GM20431 (cell line): Measurements from ENCODE around the gene WNT5A.

Experiments used
- in situ Hi-C: fragments of 300-500 bp; cut with MseI, MboI; formaldehyde crosslinking; loops from one replicate; pipeline ENCODE4 v1.15.0; 2020; ENCODE audit warnings: low sequenced_read_pairs; ENCODE audit not compliant: unreplicated experiment

Gene WNT5A

DNA sequence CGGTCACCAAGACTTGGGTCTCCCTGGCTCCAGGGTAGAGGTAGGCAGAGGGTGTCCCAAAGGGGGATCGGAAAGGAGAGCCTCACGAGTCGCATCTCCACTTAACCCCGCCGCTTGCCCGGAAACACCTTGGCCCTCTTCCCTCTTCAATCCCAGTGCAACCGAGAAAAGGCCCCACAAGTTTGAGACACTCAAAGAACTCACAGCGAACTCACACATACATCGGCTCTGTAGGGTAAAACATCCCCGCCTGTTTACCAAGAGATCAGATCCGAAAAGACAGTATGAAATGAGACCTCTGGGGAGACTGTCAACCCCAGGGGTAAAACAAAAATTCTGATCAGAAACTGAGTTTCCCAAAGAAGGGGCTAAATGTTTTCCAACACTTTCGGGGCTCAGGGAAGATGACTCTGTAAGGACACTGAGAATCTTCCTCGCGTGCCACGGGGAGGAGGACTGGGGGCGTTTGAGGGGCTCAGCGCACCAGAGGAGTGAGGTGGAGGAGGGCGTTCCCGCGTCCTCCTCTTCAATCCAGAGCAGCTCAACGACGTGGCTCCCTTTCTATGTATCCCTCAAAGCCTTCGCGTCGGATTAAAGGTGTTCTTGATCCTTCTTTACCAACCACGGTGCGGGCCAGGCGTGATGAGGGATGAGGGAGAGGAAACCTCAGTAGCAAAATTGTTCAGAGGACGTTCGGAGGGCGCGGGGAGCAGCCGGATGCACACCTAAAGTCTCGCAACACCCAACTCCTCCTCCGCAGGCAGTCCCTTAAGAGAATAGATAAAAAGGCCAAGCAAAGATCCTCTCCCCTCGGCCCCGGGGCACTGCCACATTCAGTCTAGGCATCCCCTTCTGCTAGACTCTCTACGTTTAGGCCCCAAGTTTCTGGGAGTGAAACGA lies 3.7 kb downstream of the WNT5A start:
- in situ Hi-C loops: loop anchor here (10.0 kb wide), 1 partner anchor 241 kb away; no protein-coding TSS in a partner anchor

DNA sequence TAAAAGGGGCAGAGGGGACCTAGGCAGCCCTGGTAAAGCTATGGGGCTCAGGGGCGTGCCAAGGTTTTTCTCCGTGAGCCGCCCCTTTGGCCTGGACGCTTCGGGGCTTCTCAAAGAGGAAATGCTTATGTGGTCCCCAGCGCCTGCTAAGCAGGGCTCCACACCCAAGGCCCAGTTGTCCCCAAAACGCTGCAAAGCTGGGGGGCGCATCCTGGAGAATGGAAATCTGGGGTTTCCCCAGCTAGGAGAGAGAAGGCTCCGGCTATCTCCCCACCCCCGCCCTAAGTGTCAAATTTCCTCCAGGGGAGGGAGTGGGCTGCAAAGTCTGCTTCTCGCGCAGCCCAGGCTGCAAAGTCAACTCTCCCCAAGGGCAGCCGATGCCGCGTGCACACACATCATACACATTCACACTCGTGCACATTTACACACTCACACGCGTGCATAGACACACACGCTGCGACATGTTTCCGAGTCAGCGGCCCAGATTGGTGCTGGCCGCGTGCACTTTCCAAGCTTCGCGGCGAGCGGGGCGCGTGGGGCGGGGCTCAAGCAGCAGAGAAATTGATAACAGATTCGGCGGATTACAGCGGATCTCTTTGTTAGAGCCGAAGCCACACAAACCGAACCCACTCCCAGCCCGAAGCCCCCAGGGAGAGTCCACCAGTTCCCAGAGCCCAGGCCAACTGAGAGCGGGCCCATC lies 4.5 kb downstream of the WNT5A start:
- in situ Hi-C loops: loop anchor here (10.0 kb wide), 1 partner anchor 242 kb away; no protein-coding TSS in a partner anchor

DNA sequence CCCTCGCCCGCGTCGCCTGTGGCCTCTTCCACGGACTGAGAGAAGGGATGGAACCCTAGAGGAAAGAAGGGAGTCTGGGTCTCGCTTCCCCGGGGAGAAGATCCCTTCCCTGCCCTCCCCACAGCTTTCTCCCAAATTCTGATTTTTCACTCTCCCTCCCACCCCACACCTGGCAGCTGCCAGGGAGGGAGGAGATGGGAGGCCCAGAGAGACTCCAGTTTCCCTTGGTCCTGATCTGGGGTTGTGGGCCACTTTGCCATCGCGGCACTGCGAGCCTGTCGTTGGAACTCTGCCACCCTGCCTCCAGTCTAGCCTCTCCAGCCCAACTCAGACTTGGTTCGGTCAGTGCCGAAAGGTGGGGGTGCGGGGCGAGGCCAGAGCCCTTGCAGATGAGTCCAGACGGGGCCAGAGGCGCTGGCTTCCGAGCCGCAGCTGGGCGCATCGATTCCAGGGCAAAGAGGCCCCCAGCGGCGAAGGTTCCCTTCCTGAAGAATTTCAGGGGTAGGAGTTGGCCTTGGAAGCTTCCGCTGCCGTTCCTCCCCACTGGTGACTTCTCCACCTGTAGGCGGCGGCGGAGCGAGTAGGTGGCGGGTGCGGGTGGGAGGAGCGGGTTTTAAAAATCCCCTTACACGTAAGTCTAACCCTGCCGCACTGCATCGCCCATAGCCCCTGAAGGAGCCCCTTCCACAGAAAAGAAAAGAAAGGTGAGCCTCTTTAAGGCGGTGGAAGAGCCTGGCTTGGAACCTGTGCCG lies 5.2 kb downstream of the WNT5A start:
- in situ Hi-C loops: loop anchor here (10.0 kb wide), 1 partner anchor 243 kb away; no protein-coding TSS in a partner anchor

DNA sequence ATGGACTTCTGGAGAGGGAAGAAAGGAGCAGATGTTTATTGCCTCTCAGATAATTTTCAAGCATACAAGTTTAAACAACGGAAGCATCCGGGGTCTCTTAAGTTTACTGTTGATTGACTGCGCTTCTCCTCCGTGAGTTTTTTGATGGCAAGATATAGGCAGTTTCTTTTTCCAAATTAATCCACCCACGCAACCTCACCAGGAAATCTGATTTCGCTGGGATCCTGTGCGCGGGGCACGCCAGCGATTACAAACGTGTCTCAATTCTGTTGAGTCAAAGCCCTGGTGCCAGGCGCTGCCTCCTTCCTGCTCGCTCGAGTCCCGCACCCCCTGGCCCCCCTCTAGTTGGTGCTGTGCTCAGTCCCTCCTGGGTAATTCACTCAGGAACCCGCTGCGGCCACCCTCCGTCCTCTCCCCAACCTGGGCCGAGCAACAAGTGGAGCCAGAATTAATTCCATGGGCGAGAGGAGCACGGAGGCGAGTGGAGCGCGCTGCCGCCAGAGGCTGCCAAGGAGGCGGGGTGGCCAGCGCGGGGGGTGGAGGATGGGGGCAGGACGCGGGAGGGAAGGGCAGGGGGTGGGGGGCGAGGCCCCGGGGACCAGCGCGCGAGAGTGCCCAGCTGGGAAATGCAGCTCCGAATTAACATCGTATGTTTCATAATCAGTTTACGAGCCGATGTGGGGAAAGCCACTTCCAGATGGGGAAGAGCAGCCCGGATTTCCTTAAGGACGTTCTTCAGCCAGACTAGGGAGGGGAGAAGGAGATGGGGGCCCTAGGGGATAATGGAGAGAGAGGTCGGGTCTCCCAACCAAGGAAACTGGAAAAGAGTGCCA lies 6.0 kb downstream of the WNT5A start:
- in situ Hi-C loops: loop anchor here (10.0 kb wide), 1 partner anchor 244 kb away; no protein-coding TSS in a partner anchor

DNA sequence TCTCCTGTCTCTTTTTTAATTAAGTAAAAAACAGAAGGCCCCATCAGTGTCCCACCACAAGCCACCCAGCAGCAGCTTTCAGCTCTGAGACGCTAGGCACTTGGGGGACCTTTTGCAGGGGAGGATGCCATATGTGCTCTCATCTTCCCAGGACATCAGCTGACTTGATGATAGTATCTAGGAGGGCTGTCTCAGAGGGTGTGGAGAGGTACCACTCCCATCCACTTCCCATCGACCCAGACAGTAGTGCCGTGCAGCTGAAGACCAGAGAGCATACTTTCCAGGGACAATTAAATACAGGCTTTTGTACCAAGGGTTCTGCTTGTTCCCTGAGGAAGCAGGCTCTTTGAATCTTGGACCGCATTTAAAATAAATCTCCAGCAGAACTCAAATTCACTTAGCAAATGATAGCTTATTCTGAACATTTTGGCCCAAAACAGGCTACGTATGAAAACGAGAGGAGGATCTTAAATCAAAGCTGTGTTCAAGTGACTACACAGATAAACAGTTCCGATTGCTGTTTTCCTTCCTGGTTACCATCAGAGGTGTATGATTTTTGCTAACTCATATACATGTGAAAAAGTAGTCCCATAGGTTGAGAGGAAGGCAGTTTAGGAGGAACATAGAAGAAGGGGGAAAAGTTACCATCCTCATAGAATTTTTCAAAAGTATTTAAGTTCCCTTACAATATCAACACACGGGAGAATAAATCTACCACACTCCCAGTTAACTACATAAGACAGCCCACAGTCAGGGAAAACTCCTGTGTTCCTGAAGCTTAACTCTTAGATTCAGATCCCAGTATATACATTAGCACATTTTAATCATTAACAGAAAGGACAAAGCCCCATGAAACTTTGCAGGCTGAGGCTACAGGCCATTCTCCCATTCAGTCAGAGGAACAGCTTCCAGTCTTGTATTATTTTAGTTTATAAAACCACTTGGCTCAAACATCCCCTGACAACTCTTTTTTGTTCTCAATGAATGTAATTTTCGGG lies 9.5 kb downstream of the WNT5A start:
- in situ Hi-C loops: no loop called here

DNA sequence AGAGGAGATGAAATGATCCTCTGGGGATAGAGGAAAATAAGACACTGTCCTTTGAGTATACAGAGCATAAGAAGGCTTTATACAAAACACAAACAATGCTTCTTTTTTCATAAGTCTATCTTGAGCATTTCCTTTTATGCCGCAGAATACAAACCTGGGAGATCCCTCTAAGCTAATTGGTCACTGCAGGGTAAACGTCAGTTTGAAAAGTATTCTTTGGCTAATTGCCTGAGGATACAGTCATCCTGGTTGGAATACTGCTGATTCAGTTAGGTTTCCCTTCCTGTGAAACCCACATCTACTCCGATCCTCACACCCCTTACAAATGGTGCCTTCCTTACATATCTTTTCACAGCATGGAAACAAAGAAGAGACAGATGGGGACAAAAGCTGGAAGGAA lies 10.6 kb downstream of the WNT5A start:
- in situ Hi-C loops: no loop called here

DNA sequence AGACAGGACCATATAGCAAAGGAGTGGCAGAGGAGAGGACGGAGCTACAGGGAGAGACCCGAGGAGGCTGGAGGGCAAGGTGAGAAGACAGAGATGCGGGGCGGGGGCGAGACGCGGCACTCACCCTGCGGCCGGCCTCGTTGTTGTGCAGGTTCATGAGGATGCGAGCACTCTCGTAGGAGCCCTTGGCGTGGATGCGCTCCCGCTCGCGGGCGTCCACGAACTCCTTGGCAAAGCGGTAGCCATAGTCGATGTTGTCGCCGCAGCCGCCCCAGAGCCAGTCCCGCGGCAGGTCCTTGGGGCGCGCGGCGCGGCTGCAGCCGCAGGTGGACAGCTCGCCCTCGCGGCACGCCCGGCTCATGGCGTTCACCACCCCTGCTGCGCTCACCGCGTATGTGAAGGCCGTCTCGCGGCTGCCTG lies 12.9 kb downstream of the WNT5A start:
- in situ Hi-C loops: no loop called here

DNA sequence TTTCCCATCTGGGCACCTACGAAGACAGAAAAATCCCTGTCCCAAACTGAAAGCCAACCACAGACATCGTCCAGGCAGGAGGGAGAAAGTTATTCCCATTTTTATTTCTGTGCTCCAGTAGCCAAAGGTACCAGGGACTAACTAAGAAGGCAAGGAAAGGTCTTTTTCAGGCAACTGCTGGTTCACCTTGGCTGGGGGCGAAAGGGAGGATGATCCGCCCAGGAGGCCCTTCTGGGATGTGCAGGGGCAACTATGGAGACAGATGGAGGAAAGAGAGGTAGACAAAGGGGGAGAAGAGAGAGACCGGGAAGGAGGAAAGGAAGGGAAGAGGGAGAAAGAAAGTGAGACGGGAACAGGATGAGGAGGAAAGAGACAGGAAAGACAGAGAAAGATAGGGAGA lies 13.3 kb downstream of the WNT5A start:
- in situ Hi-C loops: no loop called here

DNA sequence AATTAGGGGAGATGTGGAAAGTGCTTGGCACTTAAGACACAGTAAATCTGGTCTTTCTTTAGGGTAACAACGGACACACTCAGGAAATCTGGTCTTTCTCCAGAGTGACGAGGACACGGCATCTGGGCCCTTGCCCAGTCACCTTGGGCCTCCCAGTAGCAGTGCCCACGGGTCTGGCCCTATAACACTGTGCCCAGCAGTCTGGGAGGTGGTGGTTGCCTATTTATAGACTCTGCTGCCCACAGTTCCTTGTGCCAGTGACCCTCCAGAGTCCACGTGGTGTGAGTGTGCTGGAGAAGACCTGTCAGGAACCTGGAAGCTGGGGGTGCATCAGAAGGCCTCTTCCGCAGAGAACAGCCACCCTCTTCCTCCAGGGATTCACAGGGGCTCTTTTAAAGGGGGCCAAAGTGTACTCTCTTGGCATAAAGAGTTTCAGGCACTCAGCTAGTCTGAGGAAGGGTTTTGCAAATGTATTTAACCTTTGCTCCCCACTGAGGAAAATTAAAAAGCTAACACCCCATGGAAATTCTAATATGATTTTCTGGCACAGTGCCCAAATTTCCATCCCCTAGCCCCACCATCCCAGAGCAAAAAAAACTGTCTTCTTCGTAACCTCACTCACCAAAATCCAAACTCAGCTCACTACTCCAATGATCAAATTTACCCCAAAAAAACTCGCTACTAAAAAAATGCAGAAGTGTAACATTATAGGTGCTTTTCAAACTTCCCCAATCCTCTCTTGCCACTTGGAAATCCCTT lies 15.4 kb downstream of the WNT5A start:
- in situ Hi-C loops: no loop called here

DNA sequence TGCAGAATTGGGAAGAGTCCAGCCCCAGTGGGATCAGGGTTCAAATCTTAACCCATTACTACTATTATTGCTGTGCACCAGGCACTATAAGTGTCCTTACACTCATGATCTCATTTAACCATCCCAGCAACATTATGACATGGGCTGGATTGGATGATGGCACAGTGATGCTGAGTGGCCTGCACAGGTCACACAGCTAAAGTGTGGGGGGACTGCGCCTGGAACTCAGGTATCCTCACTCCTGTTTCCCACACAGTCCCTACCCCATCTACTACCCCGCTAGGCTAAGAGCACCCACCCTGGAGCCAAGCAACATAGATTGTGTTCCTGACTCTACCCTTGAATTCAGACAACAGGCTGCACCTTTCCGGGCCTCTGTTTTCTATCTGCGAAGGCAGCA lies 16.0 kb downstream of the WNT5A start:
- in situ Hi-C loops: no loop called here

DNA sequence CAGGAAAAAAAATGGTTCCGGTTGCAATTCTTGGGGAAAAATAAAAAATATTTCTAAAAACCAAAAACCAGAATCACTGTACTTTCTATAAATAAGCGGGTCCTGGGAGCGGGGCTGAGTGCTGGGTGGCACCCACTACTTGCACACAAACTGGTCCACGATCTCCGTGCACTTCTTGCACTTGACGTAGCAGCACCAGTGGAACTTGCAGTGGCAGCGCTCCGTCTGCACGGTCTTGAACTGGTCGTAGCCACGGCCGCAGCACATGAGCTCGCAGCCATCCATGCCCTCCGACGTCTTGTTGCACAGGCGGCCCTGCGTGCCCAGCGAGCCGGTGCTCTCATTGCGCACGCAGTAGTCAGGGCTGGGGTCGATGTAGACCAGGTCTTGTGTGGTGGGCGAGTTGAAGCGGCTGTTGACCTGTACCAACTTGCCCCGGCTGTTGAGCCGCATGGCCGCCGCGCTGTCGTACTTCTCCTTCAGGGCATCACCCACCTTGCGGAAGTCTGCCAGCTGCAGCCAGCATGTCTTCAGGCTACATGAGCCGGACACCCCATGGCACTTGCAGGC lies 17.1 kb downstream of the WNT5A start:
- in situ Hi-C loops: no loop called here

DNA sequence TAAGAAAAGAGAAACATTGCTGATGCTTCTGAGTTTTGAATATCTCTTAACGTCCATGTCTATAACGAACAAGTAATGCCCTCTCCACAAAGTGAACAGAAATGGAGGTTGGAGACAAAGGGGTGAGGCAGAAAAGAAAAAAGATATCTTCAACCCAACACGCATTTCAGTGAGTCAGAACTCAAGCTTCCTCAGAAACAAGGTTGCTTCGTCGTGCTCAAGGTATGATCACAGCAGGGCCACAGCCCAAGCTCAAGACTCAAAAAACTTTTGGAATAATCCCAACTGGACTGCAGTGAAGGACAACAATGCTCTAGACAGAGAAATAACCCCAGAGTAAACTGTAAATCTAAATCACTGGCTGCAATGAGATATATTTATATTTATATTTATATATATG lies 18.9 kb downstream of the WNT5A start:
- in situ Hi-C loops: no loop called here

DNA sequence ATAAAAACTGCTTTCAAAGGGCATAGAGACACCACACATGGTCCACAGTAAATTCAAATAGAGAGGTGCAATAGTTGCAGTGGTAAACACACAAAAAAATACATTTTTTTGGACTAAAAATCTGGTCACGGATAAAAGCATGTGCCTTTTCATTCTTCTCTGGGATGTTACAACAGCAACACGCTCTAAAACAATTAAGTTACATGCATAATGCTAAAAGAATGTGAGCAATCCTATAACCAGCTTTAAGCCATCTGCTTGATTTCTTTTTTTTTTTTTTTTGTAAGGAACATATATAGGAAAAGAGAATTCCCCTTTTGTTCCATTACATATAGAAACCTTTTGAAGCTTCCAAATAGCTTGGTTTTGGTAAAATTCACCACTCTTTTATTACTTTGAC lies 20.0 kb downstream of the WNT5A start:
- in situ Hi-C loops: no loop called here

DNA sequence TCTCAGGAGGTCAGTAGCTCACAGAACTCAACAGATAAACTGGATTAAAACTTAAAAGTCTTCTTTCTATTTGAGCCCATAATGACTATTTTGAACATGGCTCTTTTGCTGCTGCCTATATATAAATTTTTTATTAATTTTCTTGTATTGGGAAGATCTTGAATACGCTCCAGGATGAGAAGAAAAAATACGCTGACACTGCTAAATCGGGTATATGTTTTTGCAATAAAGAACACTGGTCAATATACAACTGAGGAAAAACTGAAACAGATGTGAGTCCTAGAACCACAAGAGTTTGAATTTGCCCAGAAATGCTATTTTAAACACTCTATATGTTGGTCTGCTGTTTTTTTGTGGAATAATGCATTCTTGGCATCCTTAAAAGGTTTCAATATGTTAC lies 20.6 kb downstream of the WNT5A start:
- in situ Hi-C loops: no loop called here

DNA sequence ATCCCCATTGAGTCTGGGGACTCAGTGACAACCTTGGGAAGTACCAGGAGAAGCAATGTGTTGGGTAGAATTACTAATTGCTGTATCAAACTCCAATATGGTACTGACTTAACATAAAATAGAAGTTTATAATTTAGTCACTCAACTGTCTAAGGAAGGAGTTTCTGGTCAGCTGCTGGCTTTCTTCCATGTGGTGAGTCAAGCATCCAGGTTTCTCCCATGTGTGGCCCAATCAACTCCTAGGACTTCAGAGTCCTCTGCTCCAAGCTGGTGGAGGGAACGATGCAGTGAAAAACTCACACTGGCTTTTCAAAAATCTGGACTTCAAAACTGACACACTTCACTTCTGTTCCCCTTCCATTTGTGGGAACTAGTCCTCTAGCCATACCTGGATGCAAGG lies 25.2 kb downstream of the WNT5A start:
- in situ Hi-C loops: no loop called here

DNA sequence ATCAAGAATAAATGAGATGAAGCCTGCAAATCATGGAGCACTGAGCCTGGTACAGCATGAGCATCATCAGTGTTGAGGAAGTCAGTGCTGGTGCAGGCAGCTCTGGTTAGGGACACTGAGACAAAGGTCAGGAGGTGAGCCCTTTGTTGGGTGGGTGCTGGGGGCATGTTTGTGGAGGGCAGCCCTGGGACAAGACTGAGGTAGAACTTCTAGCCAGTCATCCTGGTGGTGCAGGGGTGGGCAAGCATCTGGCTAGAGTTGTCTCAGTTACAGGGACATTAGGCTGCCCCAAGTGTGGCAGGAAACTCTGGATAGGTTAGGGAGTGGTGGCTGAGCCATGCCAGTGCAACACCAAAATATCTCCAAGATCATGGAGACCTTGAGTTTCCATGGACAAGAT lies 27.3 kb downstream of the WNT5A start:
- in situ Hi-C loops: no loop called here

DNA sequence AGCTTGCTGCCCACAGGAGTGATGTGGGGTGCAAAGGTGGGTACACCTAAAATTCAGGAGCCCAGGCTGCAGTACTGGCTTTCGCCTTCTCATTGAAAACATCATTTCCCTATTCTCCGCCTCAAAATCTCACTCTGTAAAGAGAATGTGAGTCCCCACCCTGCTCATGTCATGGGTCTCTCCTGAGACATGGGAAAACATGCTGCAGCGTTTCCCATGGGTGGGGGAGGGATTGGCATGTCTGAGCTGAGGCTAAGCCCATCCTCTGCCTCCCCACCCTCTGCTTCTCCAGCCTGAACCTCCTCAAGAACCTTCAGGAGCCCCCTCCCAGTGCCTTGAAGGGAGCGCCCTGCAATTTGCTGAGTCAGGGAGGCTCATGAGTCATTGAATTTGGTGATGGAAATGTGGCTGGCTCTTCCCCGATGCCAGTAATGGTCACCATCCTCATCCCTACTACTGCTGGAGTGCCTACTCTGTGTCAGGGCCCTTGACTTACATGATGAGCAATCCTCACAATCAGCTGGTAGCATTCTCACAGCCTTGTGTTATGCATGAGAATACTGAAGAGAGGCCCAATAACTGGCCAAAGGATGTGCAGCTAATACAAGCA lies 28.8 kb downstream of the WNT5A start:
- in situ Hi-C loops: no loop called here
